ENCODE results near the gene CMTM8.

CMTM8 gene

GRCh38 chr3:32302601-32303398, 64.3 kb downstream of the CMTM8 start:
- H3K4me3 ChIP-seq (ENCODE audit: low read depth, low read length): no peak overlapping the region
- no peak for DNase-seq (ENCODE audit: low read depth)

DNA sequence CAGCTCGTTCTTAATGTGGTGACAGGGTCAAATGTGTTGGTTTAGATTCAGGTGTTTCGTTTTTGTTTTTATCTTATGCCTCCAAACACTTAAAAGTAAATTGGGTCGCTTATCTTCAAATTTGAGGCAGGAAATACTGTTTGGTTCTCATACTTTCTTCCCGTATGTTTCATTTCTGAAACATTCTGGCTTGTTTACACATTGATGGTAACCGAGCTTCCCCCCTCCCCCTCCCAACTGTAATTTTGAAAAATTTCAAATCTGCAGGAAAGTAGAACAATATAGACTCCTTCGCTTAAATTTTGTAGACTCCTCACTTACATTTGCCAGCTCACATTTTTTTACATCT, 64.9 kb downstream of the CMTM8 start:
- no peak for DNase-seq (ENCODE audit: low read depth)
- no peak overlapping the region for H3K4me3 ChIP-seq (ENCODE audit: low read depth, low read length)

DNA sequence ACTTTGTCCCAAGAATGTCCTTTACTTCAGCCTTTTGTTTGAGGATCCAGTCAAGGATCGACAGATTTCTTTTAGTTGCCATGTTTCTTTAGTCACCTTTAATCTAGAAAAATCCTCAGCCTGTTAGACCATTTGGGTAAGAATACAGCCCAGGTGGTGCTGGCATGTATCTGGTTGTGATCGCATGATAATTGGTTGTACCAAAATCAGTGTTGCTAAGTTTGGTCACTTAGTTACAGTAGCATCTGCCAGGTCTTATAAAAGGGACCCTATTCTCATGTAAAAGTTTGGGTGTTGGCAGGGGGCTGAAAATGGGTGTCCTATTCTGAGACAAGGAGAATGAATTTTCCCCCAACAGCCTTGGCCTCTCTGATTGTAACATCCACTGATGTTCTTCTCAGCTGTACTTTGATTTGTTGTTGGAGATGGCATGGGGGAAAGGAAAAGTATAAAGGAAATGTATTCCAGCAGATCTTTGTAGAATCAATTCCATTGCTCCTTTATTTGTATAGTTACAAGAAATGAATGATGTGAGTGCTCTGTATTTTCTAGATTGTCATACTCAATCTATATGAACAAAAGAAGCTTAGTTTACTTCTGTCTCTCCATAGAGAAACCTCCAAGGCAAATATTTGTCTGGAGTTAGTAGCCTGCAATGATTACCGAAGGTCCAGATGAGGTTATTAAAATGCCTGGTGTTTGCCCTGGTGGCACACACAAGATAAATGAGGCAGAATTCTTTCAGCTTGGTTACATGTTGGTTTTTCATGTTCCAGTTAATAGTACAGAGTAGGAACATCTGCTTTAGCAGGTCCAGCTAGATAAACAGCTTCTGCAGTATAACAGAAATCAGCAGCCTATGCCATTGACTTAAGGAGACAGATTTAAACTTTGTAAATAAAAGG, 65.7 kb downstream of the CMTM8 start:
- H3K4me3 ChIP-seq (ENCODE audit: low read depth, low read length): no peak overlapping the region
- DNase-seq (ENCODE audit: low read depth): no peak

DNA sequence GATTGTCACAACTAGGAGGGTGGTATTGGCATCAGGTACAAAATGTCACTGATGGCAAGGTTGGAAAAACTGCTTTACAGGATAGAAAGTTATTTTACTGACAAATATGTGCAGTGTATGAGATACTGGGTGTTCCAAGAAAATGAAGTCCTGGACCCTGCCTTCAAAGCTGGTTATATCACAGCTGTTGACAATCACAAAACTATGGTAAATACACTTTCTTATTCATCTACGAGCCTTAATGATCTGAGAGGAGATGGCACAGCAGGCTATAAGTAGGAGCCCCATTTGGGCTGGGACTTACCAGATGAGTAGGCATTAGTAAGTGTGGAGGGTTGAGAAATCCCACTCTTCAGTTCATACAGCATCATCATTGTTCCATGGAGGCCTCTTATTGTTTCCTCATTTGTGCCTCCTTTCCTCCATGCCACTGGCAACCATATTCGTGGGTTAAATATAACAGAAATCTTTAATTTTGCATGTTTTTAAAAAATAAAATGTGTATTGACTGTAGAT, 66.9 kb downstream of the CMTM8 start:
- H3K4me3 ChIP-seq (ENCODE audit: low read depth, low read length): no peak overlapping the region
- no peak for DNase-seq (ENCODE audit: low read depth)

GRCh38 chr3:32306072-32306471, 67.6 kb downstream of the CMTM8 start:
- no peak for DNase-seq (ENCODE audit: low read depth)
- no peak overlapping the region for H3K4me3 ChIP-seq (ENCODE audit: low read depth, low read length)

DNA sequence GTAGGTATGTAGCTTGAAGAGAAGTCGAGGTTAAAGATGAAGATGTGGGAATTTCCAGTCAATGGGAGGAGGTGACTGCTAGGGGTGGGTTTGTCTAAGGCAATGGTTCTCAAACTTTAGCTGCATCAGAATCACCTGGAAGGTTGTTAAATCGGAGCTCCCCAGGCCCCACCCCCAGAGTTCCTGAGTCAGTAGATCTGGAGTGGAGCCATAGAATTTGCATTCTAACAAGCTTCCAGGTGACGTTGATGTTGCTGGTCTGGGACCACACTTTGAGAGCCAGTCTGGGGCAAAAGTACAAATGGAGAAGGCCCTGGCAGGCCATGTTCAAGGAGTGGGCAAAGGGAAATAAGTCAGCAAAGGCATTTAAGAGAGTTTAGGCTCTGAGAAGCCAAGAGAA, 69.1 kb downstream of the CMTM8 start:
- DNase-seq (ENCODE audit: low read depth): no peak
- H3K4me3 ChIP-seq (ENCODE audit: low read depth, low read length): no peak overlapping the region

DNA sequence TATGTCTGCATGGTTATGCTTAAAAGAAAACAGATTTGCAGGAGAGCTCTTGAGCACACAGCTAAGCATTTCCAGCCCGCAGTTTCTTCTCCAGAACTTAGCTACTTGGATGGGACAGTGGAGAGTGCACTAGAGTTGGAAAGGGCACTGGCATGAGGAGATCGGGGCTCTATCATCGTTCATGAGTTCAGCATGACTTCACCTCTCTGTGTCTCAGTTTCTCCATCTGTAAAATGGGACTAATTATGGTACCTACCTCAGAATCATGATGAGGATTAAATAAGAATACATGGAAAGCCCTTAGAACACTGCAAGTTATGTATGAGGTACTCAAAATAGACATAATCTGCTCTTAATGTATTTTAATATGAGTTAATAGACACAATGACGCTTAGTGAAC, 69.9 kb downstream of the CMTM8 start:
- DNase-seq (ENCODE audit: low read depth): no peak
- H3K4me3 ChIP-seq (ENCODE audit: low read depth, low read length): no peak overlapping the region

- DNase-seq (ENCODE audit: low read depth): no peak
- no peak overlapping the region for H3K4me3 ChIP-seq (ENCODE audit: low read depth, low read length)
These were observed 71.3 kb downstream of the CMTM8 start for GRCh38 chr3:32309654-32310242.

DNA sequence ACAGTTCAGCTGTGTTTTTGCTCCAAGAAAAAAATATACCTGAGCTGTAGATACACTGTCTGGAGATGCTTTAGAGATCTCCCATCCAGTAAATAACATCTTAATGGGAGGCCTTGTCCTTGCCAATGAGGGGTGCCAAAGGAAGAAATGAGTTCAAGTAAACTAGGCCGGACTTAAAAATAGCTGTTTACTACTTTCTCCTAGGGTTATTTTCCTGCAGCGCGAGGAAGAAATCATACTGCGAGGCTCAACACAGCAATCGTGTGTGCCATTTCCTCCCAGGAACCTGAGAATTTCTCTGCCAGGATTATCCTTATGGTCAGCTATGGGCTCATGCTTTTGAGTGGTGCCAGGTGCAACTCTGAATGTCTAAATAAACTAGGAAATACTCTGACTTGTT, 71.9 kb downstream of the CMTM8 start:
- no peak for DNase-seq (ENCODE audit: low read depth)
- no peak overlapping the region for H3K4me3 ChIP-seq (ENCODE audit: low read depth, low read length)

DNA sequence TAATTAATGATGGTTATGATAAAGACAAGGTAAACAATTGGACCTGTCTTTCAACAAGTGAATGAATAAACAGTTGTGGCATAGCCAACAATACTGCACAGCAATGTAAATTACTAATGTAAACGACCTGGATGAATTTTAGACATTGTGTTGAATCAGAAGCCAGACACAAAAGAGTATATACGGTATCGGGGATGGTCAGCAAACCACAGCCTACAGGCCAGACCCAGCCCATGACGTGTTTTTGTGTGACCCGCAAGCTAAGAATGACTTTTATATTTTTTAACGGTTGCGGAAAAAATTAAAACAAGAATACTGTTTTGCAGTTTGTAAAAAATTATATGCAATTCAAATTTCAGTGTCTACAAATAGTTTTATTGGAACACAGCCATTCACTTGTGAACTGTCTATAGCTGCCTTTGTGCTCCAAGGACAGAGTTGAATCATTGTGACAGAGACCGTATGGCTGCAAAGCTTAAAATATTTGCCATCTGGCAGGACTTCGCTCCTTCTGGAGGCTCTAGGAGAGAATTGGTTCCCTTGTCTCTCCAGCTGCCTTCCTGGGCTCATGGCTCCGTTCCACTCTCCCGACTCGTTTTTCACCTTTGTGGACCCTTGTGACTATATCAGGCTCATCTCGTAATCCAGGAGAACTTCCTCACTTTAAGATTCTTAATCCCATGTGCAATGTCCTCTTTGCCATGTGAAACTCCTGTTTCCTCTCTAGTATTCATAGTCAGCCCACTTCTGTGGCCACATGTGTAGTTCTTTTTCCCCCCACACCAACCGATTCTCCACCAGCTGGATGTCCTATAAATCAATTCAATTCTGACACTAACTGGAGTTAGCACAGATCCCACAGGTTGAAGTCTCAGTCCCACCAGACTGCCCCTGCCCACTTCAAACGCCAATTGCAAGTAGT, 72.7 kb downstream of the CMTM8 start:
- no peak for DNase-seq (ENCODE audit: low read depth)
- H3K4me3 ChIP-seq (ENCODE audit: low read depth, low read length): no peak overlapping the region

DNA sequence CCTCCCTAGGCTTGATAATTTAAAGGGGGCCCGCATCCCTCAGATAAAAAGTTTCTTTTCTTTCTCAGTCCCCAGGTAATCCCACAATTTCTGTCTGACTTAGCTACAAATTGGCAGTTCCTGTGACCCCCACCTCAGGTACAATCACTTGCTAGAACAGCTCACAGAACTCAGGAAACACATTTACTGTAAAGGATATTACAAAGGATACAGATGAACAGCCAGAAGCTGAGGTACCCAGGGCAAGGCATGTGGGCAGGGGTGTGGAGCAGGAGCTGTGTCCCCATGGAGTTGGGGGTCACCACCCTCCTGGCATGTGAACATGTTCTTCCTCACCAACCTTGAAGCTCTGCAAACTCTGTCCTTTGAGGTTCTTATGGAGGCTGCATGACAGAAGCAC, 73.8 kb downstream of the CMTM8 start:
- DNase-seq (ENCODE audit: low read depth): no peak
- no peak overlapping the region for H3K4me3 ChIP-seq (ENCODE audit: low read depth, low read length)

DNA sequence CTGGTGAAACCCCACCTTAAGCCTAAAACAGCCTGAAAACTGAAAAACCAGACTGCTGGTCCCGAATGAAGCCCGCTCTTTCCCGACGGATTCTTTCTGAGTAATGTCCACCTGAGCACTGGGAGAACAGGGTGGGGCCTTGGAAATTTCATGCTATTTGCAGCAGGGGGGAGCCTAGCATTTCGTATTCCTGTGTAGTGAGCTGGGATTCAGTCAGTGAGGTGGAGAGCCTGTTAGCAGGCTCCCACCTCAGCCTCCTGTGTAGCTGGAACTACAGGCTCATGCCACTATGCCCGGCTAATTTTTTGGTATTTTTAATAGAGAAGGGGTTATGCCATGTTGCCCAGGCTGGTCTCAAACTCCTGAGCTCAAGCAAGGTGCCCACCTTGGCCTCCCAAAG, 74.7 kb downstream of the CMTM8 start:
- DNase-seq (ENCODE audit: low read depth): no peak
- H3K4me3 ChIP-seq (ENCODE audit: low read depth, low read length): no peak overlapping the region

GRCh38 chr3:32313723-32314473, 75.4 kb downstream of the CMTM8 start:
- no peak overlapping the region for H3K4me3 ChIP-seq (ENCODE audit: low read depth, low read length)
- no peak for DNase-seq (ENCODE audit: low read depth)

- H3K4me3 ChIP-seq (ENCODE audit: low read depth, low read length): no peak overlapping the region
- DNase-seq (ENCODE audit: low read depth): no peak
These were observed 77.0 kb downstream of the CMTM8 start for GRCh38 chr3:32315441-32315840.

DNA sequence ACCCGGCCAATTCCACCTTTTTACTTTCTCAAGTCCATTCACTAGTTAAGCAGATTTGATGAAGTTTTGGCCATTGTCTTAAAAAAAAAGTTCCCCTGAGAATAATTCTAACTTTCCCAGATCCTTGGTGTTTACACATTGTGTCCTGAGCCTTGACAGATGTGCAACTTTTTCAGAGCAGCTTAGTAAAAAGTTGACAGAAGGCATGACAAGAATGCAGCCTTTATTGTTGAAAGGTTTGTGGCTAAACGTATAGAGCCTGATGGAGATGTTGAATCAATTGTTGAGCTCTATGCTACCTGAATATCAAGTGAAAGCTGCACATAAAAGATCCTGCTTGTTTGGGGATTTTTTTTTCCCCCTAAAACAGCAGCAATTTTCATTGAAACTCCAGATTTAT, 77.8 kb downstream of the CMTM8 start:
- no peak overlapping the region for H3K4me3 ChIP-seq (ENCODE audit: low read depth, low read length)
- no peak for DNase-seq (ENCODE audit: low read depth)

DNA sequence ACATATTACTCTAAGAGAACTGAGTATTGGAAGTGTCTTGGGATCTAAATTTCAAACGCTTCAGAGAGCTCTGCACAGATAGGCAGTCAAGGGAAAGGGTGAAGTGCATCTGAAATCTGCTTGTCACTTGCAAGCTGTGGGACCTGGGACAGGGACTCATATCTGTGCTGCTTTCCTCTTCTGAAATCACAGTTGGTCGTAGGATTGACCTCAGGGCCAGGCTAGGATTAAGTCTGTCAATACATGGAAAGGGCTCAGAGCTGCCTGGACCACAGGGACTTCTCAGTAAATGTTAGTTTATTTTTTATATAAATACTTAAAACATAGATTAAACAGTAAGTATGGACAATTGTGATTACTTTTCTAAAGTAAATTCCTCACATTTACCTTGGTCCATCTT, 78.5 kb downstream of the CMTM8 start:
- no peak for DNase-seq (ENCODE audit: low read depth)
- H3K4me3 ChIP-seq (ENCODE audit: low read depth, low read length): no peak overlapping the region

DNA sequence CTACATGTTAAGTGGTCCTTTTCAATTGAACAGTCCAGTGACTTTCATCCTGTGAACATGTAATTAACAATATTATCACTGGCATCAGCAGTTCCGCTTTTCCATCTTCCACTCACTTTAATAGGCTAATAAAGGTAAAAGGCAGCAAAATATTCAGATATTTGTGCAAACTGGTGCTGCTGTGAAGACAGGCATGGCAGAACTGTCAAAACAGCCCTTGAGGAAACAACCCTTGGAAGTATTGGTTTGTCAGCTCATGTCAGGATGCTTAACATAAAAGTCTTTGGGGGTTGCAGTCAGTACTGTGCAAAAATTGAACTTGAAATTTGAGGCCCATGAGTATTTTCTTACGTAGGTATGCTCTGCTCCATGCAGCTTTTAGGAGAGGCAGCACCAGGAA, 81.1 kb downstream of the CMTM8 start:
- no peak for DNase-seq (ENCODE audit: low read depth)

GRCh38 chr3:32320080-32320479, 81.6 kb downstream of the CMTM8 start:
- DNase-seq (ENCODE audit: low read depth): no peak
- no peak overlapping the region for H3K4me3 ChIP-seq (ENCODE audit: low read depth, low read length)

More for the DNA sequence above, 81.1 kb downstream of the CMTM8 start:
- H3K4me3 ChIP-seq (ENCODE audit: low read depth, low read length): no peak overlapping the region

Data from skeletal muscle cell (primary cell).